WTC11 (cell line): ENCODE data around the gene TGFBR2. TPM values are rescaled to one million over a fixed set of nuclear protein-coding genes. Genes with fewer than 3 reads are reported as not detected.

Source experiments
- ATAC-seq: fragments of 200-7000 bp; cut with Tn5 transposase; 2 replicates; pipeline ENCODE4 v1.10.0; 2021; ENCODE audit warnings: mild to moderate bottlenecking, moderate library complexity
- CTCF ChIA-PET: fragments of 300-600 bp; sonication (Branson Sonifier 250); formaldehyde crosslinking; loops from one replicate; lab custom pipeline; 2021; ENCODE audit warnings: antibody characterized with exemption; lab: Charles Lee
- POLR2A ChIA-PET: fragments of 350-600 bp; sonication (Branson Sonifier 250); formaldehyde crosslinking; loops from one replicate; lab custom pipeline; 2021; ENCODE audit warnings: antibody characterized with exemption; lab: Charles Lee
- DNase-seq: peaks from one replicate; pipeline ENCODE4 v3.0.0; 2021; ENCODE audit warnings: low spot score
- H3K27ac Mint-ChIP-seq: 2 replicates; pipeline ENCODE4 v1.8.0; 2021; ENCODE audit warnings: mixed read lengths
- H3K27me3 Mint-ChIP-seq: 2 replicates; pipeline ENCODE4 v1.8.0; 2021; ENCODE audit warnings: low read depth, mild to moderate bottlenecking, moderate library complexity, mixed read lengths
- H3K36me3 Mint-ChIP-seq: 2 replicates; pipeline ENCODE4 v1.8.0; 2021; ENCODE audit warnings: mixed read lengths
- H3K4me1 Mint-ChIP-seq: 2 replicates; pipeline ENCODE4 v1.8.0; 2022; ENCODE audit warnings: mixed read lengths
- H3K4me3 Mint-ChIP-seq: 2 replicates; pipeline ENCODE4 v1.8.0; 2021; ENCODE audit warnings: mild to moderate bottlenecking, moderate library complexity, mixed read lengths
- H3K9me3 Mint-ChIP-seq: 2 replicates; pipeline ENCODE4 v1.8.0; 2021; ENCODE audit warnings: mixed read lengths
- AFF4 ChIP-seq: sonication (generic); formaldehyde crosslinking; IDR thresholded peaks from 2 replicates; pipeline ENCODE4 v1.8.1; 2023; ENCODE audit warnings: mild to moderate bottlenecking, missing genetic modification reagents, borderline replicate concordance
- CREB1 ChIP-seq: sonication (generic); formaldehyde crosslinking; IDR thresholded peaks from 2 replicates; pipeline ENCODE4 v1.8.0; 2023; ENCODE audit warnings: mild to moderate bottlenecking, missing genetic modification reagents
- CREM ChIP-seq: sonication (generic); formaldehyde crosslinking; IDR thresholded peaks from 2 replicates; pipeline ENCODE4 v1.8.1; 2022; ENCODE audit warnings: mild to moderate bottlenecking, missing genetic modification reagents, moderate library complexity
- CTCF ChIP-seq: fragments of 200-600 bp; IDR thresholded peaks from 2 replicates; pipeline ENCODE4 v1.8.0; 2022; ENCODE audit warnings: antibody characterized with exemption
- EMX1 ChIP-seq: fragments of 250-450 bp; sonication (Bioruptor Pico); IDR thresholded peaks from 2 replicates; pipeline ENCODE4 v1.8.0; 2021; ENCODE audit warnings: mild to moderate bottlenecking
- FOXJ3 ChIP-seq: sonication (generic); formaldehyde crosslinking; IDR thresholded peaks from 2 replicates; pipeline ENCODE4 v1.9.0; 2021; ENCODE audit warnings: missing genetic modification reagents, mild to moderate bottlenecking, borderline replicate concordance
- GRHL2 ChIP-seq: fragments of 250-450 bp; sonication (Bioruptor Pico); IDR thresholded peaks from 2 replicates; pipeline ENCODE4 v1.8.0; 2022; ENCODE audit warnings: mild to moderate bottlenecking, moderate library complexity; ENCODE audit not compliant: insufficient replicate concordance, severe bottlenecking
- IRF1 ChIP-seq: sonication (generic); formaldehyde crosslinking; IDR thresholded peaks from 2 replicates; pipeline ENCODE4 v1.8.0; 2023; ENCODE audit warnings: missing genetic modification reagents
- JUN ChIP-seq: sonication (generic); formaldehyde crosslinking; IDR thresholded peaks from 2 replicates; pipeline ENCODE4 v1.8.0; 2023; ENCODE audit warnings: mild to moderate bottlenecking, missing genetic modification reagents
- KAT7 ChIP-seq: sonication (generic); formaldehyde crosslinking; IDR thresholded peaks from 2 replicates; pipeline ENCODE4 v1.8.1; 2023; ENCODE audit warnings: missing genetic modification reagents, mild to moderate bottlenecking, borderline replicate concordance
- MAX ChIP-seq: sonication (generic); formaldehyde crosslinking; IDR thresholded peaks from 2 replicates; pipeline ENCODE4 v1.8.0; 2022; ENCODE audit warnings: mild to moderate bottlenecking, missing genetic modification reagents
- MYBL2 ChIP-seq: sonication (generic); formaldehyde crosslinking; IDR thresholded peaks from 2 replicates; pipeline ENCODE4 v1.8.1; 2023; ENCODE audit warnings: mild to moderate bottlenecking, moderate library complexity, missing genetic modification reagents
- NFE2L1 ChIP-seq: sonication (generic); formaldehyde crosslinking; IDR thresholded peaks from 2 replicates; pipeline ENCODE4 v1.8.1; 2023; ENCODE audit warnings: missing genetic modification reagents
- PRRX2 ChIP-seq: fragments of 250-450 bp; sonication (Bioruptor Pico); IDR thresholded peaks from 2 replicates; pipeline ENCODE4 v1.8.0; 2021; ENCODE audit warnings: mild to moderate bottlenecking
- RORB ChIP-seq: fragments of 250-450 bp; sonication (Bioruptor Pico); IDR thresholded peaks from 2 replicates; pipeline ENCODE4 v1.9.0; 2021; ENCODE audit warnings: mild to moderate bottlenecking
- SMAD4 ChIP-seq: sonication (generic); formaldehyde crosslinking; IDR thresholded peaks from 2 replicates; pipeline ENCODE4 v1.8.0; 2022; ENCODE audit warnings: mild to moderate bottlenecking, missing genetic modification reagents
- SOX15 ChIP-seq: fragments of 250-450 bp; sonication (Bioruptor Pico); IDR thresholded peaks from 2 replicates; pipeline ENCODE4 v1.9.0; 2021; ENCODE audit warnings: mild to moderate bottlenecking
- SP1 ChIP-seq: sonication (generic); formaldehyde crosslinking; conservative IDR thresholded peaks from 2 replicates; pipeline ENCODE4 v1.8.1; 2022; ENCODE audit warnings: missing genetic modification reagents
- TEAD1 ChIP-seq: sonication (generic); formaldehyde crosslinking; IDR thresholded peaks from 2 replicates; pipeline ENCODE4 v1.8.0; 2022; ENCODE audit warnings: mild to moderate bottlenecking, missing genetic modification reagents
- USF1 ChIP-seq: sonication (generic); formaldehyde crosslinking; IDR thresholded peaks from 2 replicates; pipeline ENCODE4 v1.8.0; 2022; ENCODE audit warnings: mild to moderate bottlenecking, missing genetic modification reagents
- ZBTB21 ChIP-seq: sonication (generic); formaldehyde crosslinking; IDR thresholded peaks from 2 replicates; pipeline ENCODE4 v1.8.1; 2023; ENCODE audit warnings: mild to moderate bottlenecking, missing genetic modification reagents, borderline replicate concordance
- ZNF396 ChIP-seq: fragments of 250-450 bp; sonication (Bioruptor Pico); IDR thresholded peaks from 2 replicates; pipeline ENCODE4 v1.8.0; 2021; ENCODE audit warnings: mild to moderate bottlenecking, moderate library complexity, borderline replicate concordance
- ZNF416 ChIP-seq: fragments of 250-450 bp; sonication (Bioruptor Pico); IDR thresholded peaks from 2 replicates; pipeline ENCODE4 v1.9.0; 2021; ENCODE audit warnings: mild to moderate bottlenecking, inconsistent platforms
- ZNF512 ChIP-seq: sonication (generic); formaldehyde crosslinking; IDR thresholded peaks from 2 replicates; pipeline ENCODE4 v1.8.1; 2022; ENCODE audit warnings: missing genetic modification reagents, borderline replicate concordance
- total RNA-seq: library from RNA; stranded (reverse); gene quantifications from 3 replicates; pipeline ENCODE4 v1.2.3, GENCODE V29; 2021

The TGFBR2 gene
- total RNA-seq, 1 experiment from 2014 or later = 9.6 TPM

GRCh38 chr3:30586806-30587486, 19.5 kb upstream of the TGFBR2 start:
- Mint-ChIP-seq H3K27me3 (no peaks in the 10 kb centered on the region; the same call in 1 of the 2 replicates), H3K36me3 (no peaks in the 10 kb centered on the region), H3K4me1 (peaks cover 1% of the 10 kb centered on the region), H3K27ac (no peak overlapping the region), H3K4me3 (no peak overlapping the region), H3K9me3 (peaks cover 6% of the 10 kb centered on the region; the same call in 1 of the 2 replicates)
- DNase-seq (no peak), ATAC-seq (no peak)
- POLR2A ChIA-PET = no interaction called here
- TF ChIP-seq MAX (no peak), ZBTB21 (CRISPR knock-in tag) (no peak), JUN (CRISPR knock-in tag) (no peak), PRRX2 (no peak), SP1 (CRISPR knock-in tag) (no peak), ZNF512 (CRISPR knock-in tag) (no peak), CREB1 (CRISPR knock-in tag) (no peak), CTCF (no peak), GRHL2 (CRISPR knock-in tag) (no peak), TEAD1 (CRISPR knock-in tag) (no peak), CREM (no peak), IRF1 (no peak), KAT7 (CRISPR knock-in tag) (no peak), USF1 (CRISPR knock-in tag) (no peak), EMX1 (CRISPR knock-in tag) (no peak), SMAD4 (CRISPR knock-in tag) (no peak), SOX15 (no peak)
- TF ChIP-seq, all 79 proteins: peak for 0
- CTCF ChIA-PET = no interaction called here

- Mint-ChIP-seq H3K9me3 (peaks cover 6% of the 10 kb centered on the region; the same call in 1 of the 2 replicates), H3K36me3 (no peaks in the 10 kb centered on the region), H3K4me3 (no peak overlapping the region), H3K27ac (no peak overlapping the region), H3K27me3 (no peaks in the 10 kb centered on the region; the same call in 1 of the 2 replicates), H3K4me1 (no peaks in the 10 kb centered on the region)
- ChIA-PET POLR2A (no interaction called here), CTCF (no interaction called here)
- no peak for ATAC-seq
- TF ChIP-seq SOX15 = no peak
- TF ChIP-seq SP1 (CRISPR knock-in tag) = no peak
- no peak for DNase-seq
These were observed 18.5 kb upstream of the TGFBR2 start for GRCh38 chr3:30587904-30588303.

- Mint-ChIP-seq H3K9me3 (peaks cover 6% of the 10 kb centered on the region; the same call in 1 of the 2 replicates), H3K27ac (no peak overlapping the region), H3K27me3 (no peaks in the 10 kb centered on the region), H3K4me3 (no peak overlapping the region), H3K36me3 (no peaks in the 10 kb centered on the region), H3K4me1 (no peaks in the 10 kb centered on the region)
- ATAC-seq = no peak
- POLR2A ChIA-PET = no interaction called here
- DNase-seq = no peak
- CTCF ChIA-PET = no interaction called here
- TF ChIP-seq ZNF416 (CRISPR knock-in tag) = no peak
- no peak for TF ChIP-seq AFF4 (CRISPR knock-in tag)
- no peak for TF ChIP-seq FOXJ3
- TF ChIP-seq NFE2L1 (CRISPR knock-in tag) = no peak
- TF ChIP-seq RORB (CRISPR knock-in tag) = no peak
- TF ChIP-seq JUN (CRISPR knock-in tag) = no peak
- TF ChIP-seq ZNF396 (CRISPR knock-in tag) = no peak
- TF ChIP-seq EMX1 (CRISPR knock-in tag) = no peak
- TF ChIP-seq MYBL2 (CRISPR knock-in tag) = no peak
- TF ChIP-seq SMAD4 (CRISPR knock-in tag) = no peak
These were observed 10.2 kb upstream of the TGFBR2 start for GRCh38 chr3:30596152-30596551.
